Smooth muscle cell of the brain vasculature (primary cell): ENCODE data around the gene TRAP1.

Experiments
- DNase-seq: peaks from one replicate; pipeline ENCODE4 v3.0.0-alpha.2; 2012; ENCODE audit warnings: low read depth, low spot score

Gene TRAP1

GRCh38 chr16:3713587-3714242 lies 3.6 kb downstream of the TRAP1 start:
- no peak for DNase-seq

- DNase-seq: no peak
Observed at GRCh38 chr16:3712861-3713372, 4.4 kb downstream of the TRAP1 start.

- no peak for DNase-seq
Observed at GRCh38 chr16:3706253-3707012, 10.9 kb downstream of the TRAP1 start.

- DNase-seq: no peak
Observed at GRCh38 chr16:3702082-3702481, 15.2 kb downstream of the TRAP1 start.

- no peak for DNase-seq
Observed at GRCh38 chr16:3701531-3701930, 15.8 kb downstream of the TRAP1 start.

GRCh38 chr16:3698941-3699340 lies 18.4 kb downstream of the TRAP1 start:
- DNase-seq: no peak

- DNase-seq: no peak
Observed at GRCh38 chr16:3696425-3697218, 20.7 kb downstream of the TRAP1 start.

GRCh38 chr16:3695610-3696369 lies 21.5 kb downstream of the TRAP1 start:
- no peak for DNase-seq

GRCh38 chr16:3694051-3694450 lies 23.3 kb downstream of the TRAP1 start:
- no peak for DNase-seq

- DNase-seq: no peak
Observed at GRCh38 chr16:3691761-3692160, 25.6 kb downstream of the TRAP1 start.

- DNase-seq: no peak
Observed at GRCh38 chr16:3690980-3691720, 26.2 kb downstream of the TRAP1 start.

GRCh38 chr16:3690470-3690928 lies 26.8 kb downstream of the TRAP1 start:
- peak; percentile 92 for DNase-seq

GRCh38 chr16:3689731-3690130 lies 27.6 kb downstream of the TRAP1 start:
- no peak for DNase-seq

- DNase-seq: no peak
Observed at GRCh38 chr16:3687792-3688191, 29.5 kb downstream of the TRAP1 start.

GRCh38 chr16:3687021-3687420 lies 30.3 kb downstream of the TRAP1 start:
- no peak for DNase-seq

GRCh38 chr16:3681206-3681605 lies 36.1 kb downstream of the TRAP1 start:
- no peak for DNase-seq

GRCh38 chr16:3677994-3678393 lies 39.3 kb downstream of the TRAP1 start:
- no peak for DNase-seq

GRCh38 chr16:3675601-3676130 lies 41.7 kb downstream of the TRAP1 start:
- no peak for DNase-seq

- no peak for DNase-seq
Observed at GRCh38 chr16:3674513-3675295, 42.6 kb downstream of the TRAP1 start.
